Neural cell (in vitro differentiated cells): Measurements from ENCODE around the gene ADARB2. TPM values are rescaled to one million over a fixed set of nuclear protein-coding genes. Genes with fewer than 3 reads are reported as not detected.

Source experiments
- H2AFZ ChIP-seq: fragments of 200-600, 300-800 bp; sonication (generic), shearing (Covaris generic); 2 replicates; pipeline ENCODE4 v1.6.0; 2014; ENCODE audit warnings: low read depth, mild to moderate bottlenecking, antibody characterized with exemption, low read length, moderate library complexity
- H3F3A ChIP-seq: fragments of 200-600 bp; shearing (Covaris generic); 2 replicates; pipeline ENCODE4 v1.6.1; 2016; ENCODE audit warnings: mild to moderate bottlenecking, moderate library complexity, mixed read lengths, antibody characterized with exemption, low read length; ENCODE audit not compliant: insufficient read depth, poor library complexity, severe bottlenecking
- H3K27ac ChIP-seq: fragments of 200-600, 300-800 bp; sonication (generic), shearing (Covaris generic); 2 replicates; pipeline ENCODE4 v1.5.1; 2014; ENCODE audit warnings: mild to moderate bottlenecking, low read length, moderate library complexity
- H3K27me3 ChIP-seq: fragments of 300-800, 200-600 bp; sonication (generic), shearing (Covaris generic); 2 replicates; pipeline ENCODE4 v1.6.0; 2014; ENCODE audit warnings: mild to moderate bottlenecking, low read depth, low read length, moderate library complexity; ENCODE audit not compliant: insufficient read depth
- H3K36me3 ChIP-seq: fragments of 300-800, 200-600 bp; sonication (generic), shearing (Covaris generic); 2 replicates; pipeline ENCODE4 v1.5.1; 2014; ENCODE audit warnings: mild to moderate bottlenecking, antibody characterized with exemption, low read length, moderate library complexity; ENCODE audit not compliant: insufficient read depth
- H3K4me2 ChIP-seq: fragments of 300-800, 200-600 bp; sonication (generic), shearing (Covaris generic); 2 replicates; pipeline ENCODE4 v1.6.0; 2014; ENCODE audit warnings: mild to moderate bottlenecking, low read length
- H3K4me3 ChIP-seq: fragments of 300-800, 200-600 bp; sonication (generic), shearing (Covaris generic); 2 replicates; pipeline ENCODE4 v1.5.1; 2014; ENCODE audit warnings: mild to moderate bottlenecking, low read length, moderate library complexity
- H3K79me2 ChIP-seq: fragments of 200-600 bp; shearing (Covaris generic); replicated peaks from 2 replicates; pipeline ENCODE4 v1.6.0; 2014; ENCODE audit warnings: mild to moderate bottlenecking, low read length, moderate library complexity; ENCODE audit not compliant: insufficient read depth
- H3K9ac ChIP-seq: fragments of 300-800, 200-600 bp; sonication (generic), shearing (Covaris generic); 2 replicates; pipeline ENCODE4 v1.6.1; 2016; ENCODE audit warnings: mild to moderate bottlenecking, low read length, mixed read lengths
- H3K9me2 ChIP-seq: fragments of 200-600 bp; shearing (Covaris generic); 2 replicates; pipeline ENCODE4 v1.6.1; 2016; ENCODE audit warnings: mild to moderate bottlenecking, low read length, mixed read lengths; ENCODE audit not compliant: insufficient read depth
- H3K9me3 ChIP-seq: fragments of 200-600, 300-800 bp; sonication (generic), shearing (Covaris generic); 2 replicates; pipeline ENCODE4 v1.6.1; 2016; ENCODE audit warnings: mild to moderate bottlenecking, mixed run types, low read length, moderate library complexity, mixed read lengths
- H4K20me1 ChIP-seq: fragments of 200-600 bp; shearing (Covaris generic); 2 replicates; pipeline ENCODE4 v1.6.1; 2016; ENCODE audit warnings: mild to moderate bottlenecking, mixed run types; ENCODE audit not compliant: insufficient read depth
- CTCF ChIP-seq: fragments of 450-650 bp; IDR thresholded peaks from 2 replicates; pipeline ENCODE4 v1.5.1; 2014; ENCODE audit warnings: antibody characterized with exemption, mild to moderate bottlenecking, moderate library complexity; ENCODE audit not compliant: poor library complexity, severe bottlenecking
- EP300 ChIP-seq: fragments of 450-650 bp; conservative IDR thresholded peaks from 2 replicates; pipeline ENCODE4 v1.6.1; 2014; ENCODE audit warnings: antibody characterized with exemption, mild to moderate bottlenecking, moderate library complexity; ENCODE audit not compliant: poor library complexity, severe bottlenecking
- EZH2 ChIP-seq: fragments of 200-600, 300-800 bp; shearing (Covaris generic), sonication (generic); IDR thresholded peaks from 2 replicates; pipeline ENCODE4 v1.6.1; 2014; ENCODE audit warnings: antibody characterized with exemption, low read length, borderline replicate concordance, mild to moderate bottlenecking; ENCODE audit not compliant: insufficient read depth, poor library complexity, severe bottlenecking
- MXI1 ChIP-seq: fragments of 450-650 bp; conservative IDR thresholded peaks from 2 replicates; pipeline ENCODE4 v1.6.1; 2014; ENCODE audit warnings: antibody characterized with exemption, mild to moderate bottlenecking; ENCODE audit not compliant: poor library complexity, severe bottlenecking
- POLR2AphosphoS5 ChIP-seq: IDR thresholded peaks from 2 replicates; pipeline ENCODE4 v1.6.1; 2012
- RAD21 ChIP-seq: fragments of 450-650 bp; conservative IDR thresholded peaks from 2 replicates; pipeline ENCODE4 v1.6.1; 2014; ENCODE audit warnings: antibody characterized with exemption, mild to moderate bottlenecking, moderate library complexity
- REST ChIP-seq: IDR thresholded peaks from 2 replicates; pipeline ENCODE4 v1.6.1; 2012; ENCODE audit warnings: borderline replicate concordance
- SMC3 ChIP-seq: fragments of 450-650 bp; conservative IDR thresholded peaks from 2 replicates; pipeline ENCODE4 v1.6.1; 2014; ENCODE audit warnings: antibody characterized with exemption, mild to moderate bottlenecking, moderate library complexity; ENCODE audit not compliant: poor library complexity
- TAF1 ChIP-seq: IDR thresholded peaks from 2 replicates; pipeline ENCODE4 v1.6.1; 2012; ENCODE audit warnings: low read depth
- polyA plus RNA-seq: library from polyadenylated mRNA; depleted of rRNA; stranded (reverse); fragments of >200 nt; gene quantifications from 2 replicates; pipeline ENCODE4 v1.2.3, GENCODE V29; 2014

The ADARB2 gene
- polyA plus RNA-seq, 1 donor from 2014 or later: 3.6 TPM

- Histone ChIP-seq H3F3A (no peaks in the 10 kb centered on the region), H3K9me2 (no peaks in the 10 kb centered on the region), H2AFZ (no peak overlapping the region), H3K36me3 (no peaks in the 10 kb centered on the region), H3K79me2 (no peaks in the 10 kb centered on the region), H3K27me3 (no peaks in the 10 kb centered on the region), H3K4me2 (no peak overlapping the region), H3K27ac (no peak overlapping the region), H4K20me1 (no peaks in the 10 kb centered on the region), H3K9ac (no peak overlapping the region), H3K9me3 (no peaks in the 10 kb centered on the region), H3K4me3 (no peak overlapping the region)
- TF ChIP-seq EP300: no peak
- no peak for TF ChIP-seq MXI1
- no peak for TF ChIP-seq POLR2AphosphoS5
- no peak for TF ChIP-seq EZH2
Observed at GRCh38 chr10:1412531-1413189, 324.7 kb downstream of the ADARB2 start.

- no peaks in the 10 kb centered on the region for H4K20me1 ChIP-seq
- no peak overlapping the region for H3K4me2 ChIP-seq
- H3K9me3 ChIP-seq: no peaks in the 10 kb centered on the region
- no peaks in the 10 kb centered on the region for H3K9me2 ChIP-seq
- H3K36me3 ChIP-seq: no peaks in the 10 kb centered on the region
- no peak overlapping the region for H2AFZ ChIP-seq
- H3K9ac ChIP-seq: no peak overlapping the region
- H3F3A ChIP-seq: no peaks in the 10 kb centered on the region
- H3K27me3 ChIP-seq: no peaks in the 10 kb centered on the region
- no peaks in the 10 kb centered on the region for H3K79me2 ChIP-seq
- no peak overlapping the region for H3K27ac ChIP-seq
- H3K4me3 ChIP-seq: no peak overlapping the region
- no peak for TF ChIP-seq TAF1
- TF ChIP-seq POLR2AphosphoS5: no peak
- no peak for TF ChIP-seq SMC3
- no peak for TF ChIP-seq RAD21
- no peak for TF ChIP-seq EP300
- no peak for TF ChIP-seq REST
- TF ChIP-seq CTCF: no peak
- no peak for TF ChIP-seq EZH2
- TF ChIP-seq MXI1: no peak
Observed at GRCh38 chr10:1411956-1412355, 325.4 kb downstream of the ADARB2 start.
